CD8-positive, alpha-beta memory T cell (primary cell): ENCODE data around the gene VIPR2. TPM values are rescaled to one million over a fixed set of nuclear protein-coding genes. Genes with fewer than 3 reads are reported as not detected.

Experiments
- CTCF ChIA-PET: fragments of 350-600 bp; sonication (Branson Sonifier 250); formaldehyde crosslinking; loops from one replicate; lab custom pipeline; 2021; ENCODE audit warnings: antibody characterized with exemption; lab: Charles Lee
- POLR2A ChIA-PET: fragments of 350-600 bp; sonication (Branson Sonifier 250); formaldehyde crosslinking; loops from one replicate; lab custom pipeline; 2021; ENCODE audit warnings: antibody characterized with exemption; lab: Charles Lee
- DNase-seq, 5 donors: peaks; one replicate each; pipeline versions ENCODE4 v3.0.0 to v3.0.0-alpha.2; 2020 to 2022; ENCODE audit warnings: mixed read lengths in 1 of 5
- H3K27ac ChIP-seq: one replicate; pipeline ENCODE4 v1.7.0; 2013; ENCODE audit warnings: low read depth, mild to moderate bottlenecking, low read length, moderate library complexity
- H3K27me3 ChIP-seq: 2 replicates; pipeline ENCODE4 v1.7.0; 2013; ENCODE audit warnings: low read length, mild to moderate bottlenecking; ENCODE audit not compliant: insufficient read depth, poor library complexity, severe bottlenecking
- H3K36me3 ChIP-seq: 2 replicates; pipeline ENCODE4 v1.7.0; 2013; ENCODE audit warnings: mild to moderate bottlenecking, low read length, moderate library complexity; ENCODE audit not compliant: insufficient read depth
- H3K4me1 ChIP-seq: 2 replicates; pipeline ENCODE4 v1.7.0; 2013; ENCODE audit warnings: mild to moderate bottlenecking, low read length, moderate library complexity; ENCODE audit not compliant: insufficient read depth
- H3K4me3 ChIP-seq: 2 replicates; pipeline ENCODE4 v1.7.0; 2013; ENCODE audit warnings: mild to moderate bottlenecking, low read length
- H3K9me3 ChIP-seq: 2 replicates; pipeline ENCODE4 v1.7.0; 2013; ENCODE audit warnings: mild to moderate bottlenecking, low read length
- H3K27ac Mint-ChIP-seq, 8 donors: one replicate each; pipeline ENCODE4 v1.8.0; 2020 to 2021; ENCODE audit warnings: mixed read lengths in 8 of 8, mild to moderate bottlenecking in 6 of 8, inconsistent platforms in 3 of 8, moderate library complexity in 3 of 8
- H3K27me3 Mint-ChIP-seq, 2 donors: one replicate each; pipeline ENCODE4 v1.8.0; 2020 to 2021; ENCODE audit warnings: mixed read lengths in 2 of 2, mild to moderate bottlenecking in 1 of 2, moderate library complexity in 1 of 2
- H3K36me3 Mint-ChIP-seq, 3 donors: one replicate each; pipeline ENCODE4 v1.8.0; 2020 to 2021; ENCODE audit warnings: mixed read lengths in 3 of 3, inconsistent platforms in 1 of 3, mild to moderate bottlenecking in 1 of 3
- H3K4me1 Mint-ChIP-seq, 3 donors: one replicate each; pipeline ENCODE4 v1.8.0; 2020 to 2021; ENCODE audit warnings: mixed read lengths in 3 of 3, inconsistent platforms in 1 of 3, mild to moderate bottlenecking in 1 of 3
- H3K4me3 Mint-ChIP-seq, 7 donors: one replicate each; pipeline ENCODE4 v1.8.0; 2020 to 2021; ENCODE audit warnings: mixed read lengths in 7 of 7, mild to moderate bottlenecking in 6 of 7, moderate library complexity in 4 of 7, inconsistent platforms in 2 of 7
- H3K9me3 Mint-ChIP-seq, 5 donors: one replicate each; pipeline ENCODE4 v1.8.0; 2020 to 2022; ENCODE audit warnings: mixed read lengths in 5 of 5, mild to moderate bottlenecking in 3 of 5, moderate library complexity in 2 of 5, inconsistent platforms in 1 of 5
- polyA plus RNA-seq: library from polyadenylated mRNA; unstranded; fragments of 300-500 nt; fragmentation: Illumina TruSeq; gene quantifications from one replicate; pipeline ENCODE4 v1.2.3, GENCODE V29; 2021
- total RNA-seq, 2 experiments: library from RNA; stranded (reverse); gene quantifications; one replicate each; pipeline ENCODE4 v1.2.3, GENCODE V29; 2021

The VIPR2 gene, protein sequence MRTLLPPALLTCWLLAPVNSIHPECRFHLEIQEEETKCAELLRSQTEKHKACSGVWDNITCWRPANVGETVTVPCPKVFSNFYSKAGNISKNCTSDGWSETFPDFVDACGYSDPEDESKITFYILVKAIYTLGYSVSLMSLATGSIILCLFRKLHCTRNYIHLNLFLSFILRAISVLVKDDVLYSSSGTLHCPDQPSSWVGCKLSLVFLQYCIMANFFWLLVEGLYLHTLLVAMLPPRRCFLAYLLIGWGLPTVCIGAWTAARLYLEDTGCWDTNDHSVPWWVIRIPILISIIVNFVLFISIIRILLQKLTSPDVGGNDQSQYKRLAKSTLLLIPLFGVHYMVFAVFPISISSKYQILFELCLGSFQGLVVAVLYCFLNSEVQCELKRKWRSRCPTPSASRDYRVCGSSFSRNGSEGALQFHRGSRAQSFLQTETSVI
- total RNA-seq: under 1 TPM; 0.15 to 0.31 TPM
- polyA plus RNA-seq: 0.61 TPM

DNA sequence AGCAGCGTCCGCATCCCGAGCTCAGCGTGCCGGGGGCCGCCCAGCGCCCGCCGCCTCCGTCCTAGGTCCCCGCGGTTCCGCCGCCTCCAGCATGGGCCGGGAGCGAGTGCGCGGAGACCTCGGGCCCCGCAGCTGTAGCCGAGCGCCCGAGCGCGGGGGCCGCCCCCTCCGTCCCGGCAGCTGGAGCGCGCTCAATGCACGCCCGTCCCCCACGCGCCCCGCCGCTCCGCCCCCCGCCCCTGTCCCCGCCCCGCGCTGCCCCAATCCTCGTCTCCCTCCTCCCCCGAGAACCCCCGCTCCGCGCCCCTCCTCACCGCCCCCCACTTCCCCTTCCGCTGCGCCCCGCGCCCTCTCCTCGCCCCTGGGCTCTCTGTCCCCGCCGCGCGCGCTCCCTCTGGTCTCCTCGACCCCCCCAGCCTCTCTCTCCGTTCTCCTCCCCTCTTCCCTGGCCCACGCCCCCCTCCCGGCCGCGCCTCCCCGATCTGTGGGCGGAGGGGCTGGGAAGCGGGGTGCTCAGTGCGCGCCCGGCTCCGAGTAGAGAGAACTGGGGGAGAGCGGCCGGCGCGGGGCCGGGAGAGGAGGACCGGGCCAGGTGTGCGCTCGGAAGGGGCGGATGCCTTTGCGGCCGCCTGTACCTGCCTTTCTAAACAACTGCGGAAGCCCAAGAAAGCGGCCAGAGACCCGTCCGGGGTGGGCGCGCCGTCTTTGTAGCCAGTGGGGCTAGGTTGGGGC, at the start of gene VIPR2:
Gene VIPR2 (minus strand): TSS at position 110 of the 732 bp plus-strand sequence. CDS start 96 bp downstream, at position 14.
- Histone ChIP-seq H3K27ac (no peak within 1 kb of the TSS), H3K9me3 (no peaks in the 10 kb centered on the region), H3K4me1 (peaks cover 12% of the 10 kb centered on the region), H3K4me3 (peak within 1 kb of the TSS; percentile 49), H3K27me3 (peaks cover 22% of the 10 kb centered on the region), H3K36me3 (no peaks in the 10 kb centered on the region)
- ChIA-PET POLR2A (no interaction called here), CTCF (no interaction called here)
- DNase-seq: peak in 3 of 5 donors; percentile 18 to 32 (median 18)
- Mint-ChIP-seq H3K9me3 (no peaks in the 10 kb centered on the region), H3K36me3 (no peaks in the 10 kb centered on the region), H3K4me3 (peak within 1 kb of the TSS; percentile 69 to 92 (median 80)), H3K27ac (peak within 1 kb of the TSS in 2 of 8 donors; percentile 43 to 74), H3K4me1 (peaks cover 0 to 9% (median 8%) of the 10 kb centered on the region in 3 donors), H3K27me3 (peaks cover 18 to 34% of the 10 kb centered on the region in 2 donors)

DNA sequence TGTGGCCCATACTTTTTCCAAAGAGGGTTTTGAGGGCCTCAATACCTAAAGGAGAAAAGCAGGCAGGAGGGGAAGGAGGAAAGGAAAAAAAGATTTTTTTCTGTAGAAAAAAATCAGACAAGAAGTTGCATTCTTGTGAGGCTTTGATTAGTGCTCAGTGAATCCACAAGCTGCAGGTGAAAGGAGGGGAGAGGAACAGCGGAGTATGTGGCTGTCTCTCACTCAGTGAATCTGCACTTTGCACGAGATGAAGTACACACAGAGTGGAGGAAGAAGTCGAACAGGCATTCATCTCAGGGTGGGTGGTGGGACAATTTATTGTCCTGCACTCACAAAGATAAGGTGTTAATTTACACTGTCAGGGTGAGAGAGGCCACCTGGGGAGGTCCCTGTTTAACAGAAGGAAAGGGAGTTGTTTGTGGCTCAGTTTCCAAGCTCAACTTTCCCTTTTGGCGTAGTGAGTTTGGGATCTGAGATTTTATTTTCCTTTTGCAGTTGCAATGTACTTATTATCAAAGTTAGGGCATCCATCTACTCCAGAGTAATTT, 49.0 kb upstream of the VIPR2 start:
- ChIA-PET CTCF (no interaction called here), POLR2A (no interaction called here)
- Histone ChIP-seq H3K4me3 (no peak overlapping the region), H3K36me3 (no peaks in the 10 kb centered on the region), H3K9me3 (no peaks in the 10 kb centered on the region), H3K27ac (no peak overlapping the region), H3K4me1 (peaks cover 51% of the 10 kb centered on the region), H3K27me3 (no peaks in the 10 kb centered on the region)
- Mint-ChIP-seq H3K27ac (peak overlapping the region in 7 of 8 donors; percentile 10 to 86 (median 50)), H3K9me3 (peaks cover 0 to 2% (median 0%) of the 10 kb centered on the region in 5 donors), H3K27me3 (no peaks in the 10 kb centered on the region), H3K36me3 (peaks cover 0 to 9% (median 0%) of the 10 kb centered on the region in 3 donors), H3K4me3 (peak overlapping the region in 1 of 7 donors; percentile 42), H3K4me1 (peaks cover 59 to 70% (median 60%) of the 10 kb centered on the region in 3 donors)
- DNase-seq: no peak

DNA sequence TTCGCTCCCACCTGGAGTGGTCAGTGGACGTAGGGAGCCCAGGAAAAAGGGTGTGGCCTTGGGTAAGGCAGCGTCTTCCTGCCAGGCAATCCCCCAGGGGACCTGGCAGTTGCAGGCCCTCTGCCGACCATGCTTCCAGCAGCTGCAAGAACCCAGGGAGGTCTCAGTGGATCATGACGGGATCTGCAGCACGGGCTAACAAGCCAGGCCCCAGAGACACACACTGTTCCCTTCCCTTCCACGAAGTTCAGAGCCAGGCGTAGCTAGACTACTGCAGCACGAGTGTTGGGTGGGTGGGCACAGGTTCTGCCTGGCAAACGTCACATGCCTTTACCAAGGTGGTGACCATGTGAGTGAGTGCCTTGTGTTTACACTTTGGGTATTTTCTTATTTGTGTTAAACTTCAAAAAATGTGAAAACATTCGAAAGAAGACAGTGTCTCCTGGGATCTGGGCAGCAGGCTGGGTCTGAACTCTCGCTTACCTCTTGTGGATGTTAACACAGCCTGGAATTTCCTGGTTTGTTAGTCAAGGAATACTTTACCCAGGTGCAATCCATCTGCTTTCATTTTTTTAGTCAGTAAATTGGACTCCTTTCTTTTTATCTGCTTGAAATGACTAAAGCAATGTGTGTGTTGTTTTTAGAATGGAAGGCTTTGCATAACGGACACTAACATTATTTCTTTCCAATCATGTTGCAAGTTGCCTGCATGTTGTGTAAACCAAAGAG, 48.2 kb upstream of the VIPR2 start:
- POLR2A ChIA-PET: no interaction called here
- peaks cover 0 to 4% (median 0%) of the 10 kb centered on the region in 5 donors for H3K9me3 Mint-ChIP-seq
- peak overlapping the region in 4 of 8 donors; percentile 10 to 86 (median 28) for H3K27ac Mint-ChIP-seq
- H3K4me1 Mint-ChIP-seq: peaks cover 52 to 62% (median 52%) of the 10 kb centered on the region in 3 donors
- H3K36me3 Mint-ChIP-seq: peaks cover 0 to 9% (median 0%) of the 10 kb centered on the region in 3 donors
- H3K4me3 ChIP-seq: no peak overlapping the region
- H3K9me3 ChIP-seq: no peaks in the 10 kb centered on the region
- peaks cover 44% of the 10 kb centered on the region for H3K4me1 ChIP-seq
- peak overlapping the region in 1 of 7 donors; percentile 42 for H3K4me3 Mint-ChIP-seq
- no peak for DNase-seq
- no peaks in the 10 kb centered on the region for H3K27me3 ChIP-seq
- H3K27me3 Mint-ChIP-seq: no peaks in the 10 kb centered on the region
- CTCF ChIA-PET: interaction anchor here (1.0 to 1.3 kb wide), 2 partner anchors 13 to 19 kb away, joined by 3 to 4 read pairs; no protein-coding TSS in a partner anchor
- no peak overlapping the region for H3K27ac ChIP-seq
- no peaks in the 10 kb centered on the region for H3K36me3 ChIP-seq

DNA sequence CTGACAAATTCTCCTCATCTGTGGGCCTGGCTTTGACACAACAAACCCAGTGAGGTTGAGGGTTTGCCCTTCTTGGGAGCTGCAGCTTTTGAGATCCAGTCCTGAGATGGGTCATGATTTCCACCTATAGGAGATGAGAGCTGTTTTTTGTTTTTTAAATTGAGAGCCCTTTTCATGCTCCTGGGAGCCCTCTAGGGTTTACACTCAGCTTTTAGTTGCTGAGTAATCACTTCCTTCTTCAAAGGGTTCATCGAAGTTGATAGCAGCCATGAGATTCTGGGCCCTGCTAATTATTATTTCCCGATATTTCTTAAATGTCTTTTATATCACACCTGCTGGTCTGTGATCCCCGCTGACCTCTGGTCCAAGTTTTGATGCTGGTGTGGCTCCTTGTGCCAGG, 47.3 kb upstream of the VIPR2 start:
- peak overlapping the region in 4 of 8 donors; percentile 1 to 74 (median 22) for H3K27ac Mint-ChIP-seq

DNA sequence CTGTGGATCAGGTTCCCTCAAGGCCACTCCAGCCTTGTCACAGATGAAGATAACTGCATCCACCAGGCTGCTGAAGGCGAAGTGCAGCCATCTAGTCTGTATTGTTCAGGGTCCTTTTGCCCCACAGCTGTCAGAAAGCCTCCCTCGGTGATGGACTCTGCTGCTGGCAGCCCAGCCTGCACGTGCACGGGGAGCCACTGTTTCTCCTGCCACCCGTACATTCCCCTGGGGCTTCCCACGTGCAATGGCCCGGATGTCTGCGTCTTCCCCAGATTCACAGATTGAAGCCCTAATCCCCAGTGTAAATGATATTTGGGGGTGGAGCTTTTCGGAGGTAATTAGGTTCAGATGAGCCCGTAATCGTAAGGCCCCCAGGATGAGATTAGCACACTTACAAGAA, 46.6 kb upstream of the VIPR2 start:
- no peaks in the 10 kb centered on the region for H3K9me3 ChIP-seq
- Mint-ChIP-seq H3K27ac (peak overlapping the region in 2 of 8 donors; percentile 38 to 72), H3K36me3 (peaks cover 0 to 13% (median 0%) of the 10 kb centered on the region in 3 donors), H3K4me3 (no peak overlapping the region), H3K9me3 (peaks cover 1 to 9% (median 6%) of the 10 kb centered on the region in 5 donors), H3K27me3 (peaks cover 3 to 10% of the 10 kb centered on the region in 2 donors), H3K4me1 (peaks cover 37 to 46% (median 37%) of the 10 kb centered on the region in 3 donors)
- H3K4me1 ChIP-seq: peaks cover 27% of the 10 kb centered on the region
- H3K27me3 ChIP-seq: no peaks in the 10 kb centered on the region
- no peak overlapping the region for H3K27ac ChIP-seq
- ChIA-PET CTCF (interaction anchor here (1.1 kb wide), 1 partner anchor 10 kb away, joined by 3 read pairs; no protein-coding TSS in a partner anchor), POLR2A (interaction anchor here (0.9 kb wide), 1 partner anchor 9 kb away, joined by 3 read pairs; no protein-coding TSS in a partner anchor)
- no peaks in the 10 kb centered on the region for H3K36me3 ChIP-seq
- DNase-seq: no peak
- no peak overlapping the region for H3K4me3 ChIP-seq

More for the DNA sequence above, 47.3 kb upstream of the VIPR2 start:
- ChIA-PET POLR2A (interaction anchor here (0.9 kb wide), 1 partner anchor 8 kb away, joined by 3 read pairs; no protein-coding TSS in a partner anchor), CTCF (interaction anchor here (1.0 to 1.3 kb wide), 3 partner anchors 11 to 18 kb away, joined by 3 to 4 read pairs (median 3); no protein-coding TSS in a partner anchor)
- DNase-seq: no peak
- no peaks in the 10 kb centered on the region for H3K27me3 ChIP-seq
- peaks cover 0 to 9% (median under 1%) of the 10 kb centered on the region in 5 donors for H3K9me3 Mint-ChIP-seq
- no peaks in the 10 kb centered on the region for H3K36me3 ChIP-seq
- no peak overlapping the region for H3K27ac ChIP-seq
- peaks cover 43 to 54% (median 44%) of the 10 kb centered on the region in 3 donors for H3K4me1 Mint-ChIP-seq
- peaks cover 0 to 2% of the 10 kb centered on the region in 2 donors for H3K27me3 Mint-ChIP-seq
- no peak overlapping the region for H3K4me3 Mint-ChIP-seq
- peaks cover 35% of the 10 kb centered on the region for H3K4me1 ChIP-seq
- no peak overlapping the region for H3K4me3 ChIP-seq
- no peaks in the 10 kb centered on the region for H3K9me3 ChIP-seq
- peaks cover 0 to 9% (median 0%) of the 10 kb centered on the region in 3 donors for H3K36me3 Mint-ChIP-seq

DNA sequence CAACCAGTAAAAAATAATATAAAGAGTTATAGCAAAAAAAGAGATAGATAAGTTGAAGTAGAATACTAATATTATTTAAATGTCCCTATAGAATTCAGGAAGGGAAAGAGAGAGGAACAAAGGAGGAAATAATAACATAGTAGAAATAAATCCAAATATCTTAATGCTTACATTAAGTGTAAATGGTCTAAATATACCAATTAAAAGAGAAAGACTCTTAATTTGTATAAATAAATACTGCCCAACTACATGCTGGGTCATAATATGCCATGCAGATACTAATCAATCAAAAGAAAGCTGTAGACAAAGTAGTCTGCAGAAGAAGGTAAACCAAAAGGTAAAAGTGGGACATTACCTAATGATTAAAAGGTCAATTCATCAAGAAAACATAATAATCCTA, 43.3 kb upstream of the VIPR2 start:
- Histone ChIP-seq H3K27ac (no peak overlapping the region), H3K27me3 (no peaks in the 10 kb centered on the region), H3K9me3 (no peaks in the 10 kb centered on the region), H3K4me3 (no peak overlapping the region), H3K4me1 (no peaks in the 10 kb centered on the region), H3K36me3 (no peaks in the 10 kb centered on the region)
- Mint-ChIP-seq H3K27ac (no peak overlapping the region), H3K27me3 (peaks cover 10 to 33% of the 10 kb centered on the region in 2 donors), H3K4me1 (peaks cover 8 to 15% (median 8%) of the 10 kb centered on the region in 3 donors), H3K36me3 (peaks cover 0 to 34% (median 0%) of the 10 kb centered on the region in 3 donors), H3K4me3 (no peak overlapping the region), H3K9me3 (peaks cover 5 to 18% (median 13%) of the 10 kb centered on the region in 5 donors)
- DNase-seq: no peak
- CTCF ChIA-PET: no interaction called here
- POLR2A ChIA-PET: no interaction called here

DNA sequence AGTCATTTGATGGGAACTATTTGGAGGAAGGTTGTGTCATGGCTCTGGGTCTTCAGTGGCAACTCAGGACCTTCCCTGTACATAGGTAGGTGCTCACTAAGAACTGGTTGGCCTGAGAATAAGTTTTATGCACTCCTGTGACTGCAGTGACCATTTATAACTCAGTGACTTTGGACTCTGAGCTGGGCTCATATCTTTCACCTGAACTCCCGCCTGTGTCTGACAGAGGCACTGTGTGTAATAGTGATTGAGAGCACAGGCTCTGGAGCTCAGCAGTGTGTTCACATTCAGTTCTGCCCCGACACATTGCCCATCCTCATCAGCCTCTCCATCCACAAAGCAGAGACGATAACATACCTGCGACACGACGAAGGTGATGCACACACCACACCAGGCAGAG, 34.6 kb upstream of the VIPR2 start:
- H3K27ac Mint-ChIP-seq: no peak overlapping the region
- Histone ChIP-seq H3K4me1 (peaks cover 18% of the 10 kb centered on the region), H3K27ac (no peak overlapping the region), H3K4me3 (no peak overlapping the region), H3K27me3 (no peaks in the 10 kb centered on the region), H3K9me3 (peaks cover 3% of the 10 kb centered on the region), H3K36me3 (no peaks in the 10 kb centered on the region)
- no peak overlapping the region for H3K4me3 Mint-ChIP-seq
- peaks cover 4 to 14% of the 10 kb centered on the region in 2 donors for H3K27me3 Mint-ChIP-seq
- H3K9me3 Mint-ChIP-seq: peaks cover 7 to 16% (median 11%) of the 10 kb centered on the region in 5 donors
- H3K36me3 Mint-ChIP-seq: peaks cover 0 to 9% (median 0%) of the 10 kb centered on the region in 3 donors
- no peak for DNase-seq
- ChIA-PET CTCF (interaction anchor here (1.1 kb wide), 1 partner anchor 13 kb away, joined by 4 read pairs; no protein-coding TSS in a partner anchor), POLR2A (no interaction called here)
- H3K4me1 Mint-ChIP-seq: peaks cover 14 to 19% (median 17%) of the 10 kb centered on the region in 3 donors
